Activated CD4-positive, alpha-beta memory T cell treated with anti-CD3 and anti-CD28 coated beads for 36 hours (primary cell): Measurements from ENCODE around the gene PFKL. TPM values are rescaled to one million over a fixed set of nuclear protein-coding genes. Genes with fewer than 3 reads are reported as not detected.

Source experiments
- CTCF ChIA-PET: fragments of 350-600 bp; sonication (Branson Sonifier 250); formaldehyde crosslinking; loops from one replicate; lab custom pipeline; 2021; ENCODE audit warnings: antibody characterized with exemption, inconsistent platforms; lab: Charles Lee
- POLR2A ChIA-PET: fragments of 350-600 bp; sonication (Branson Sonifier 250); formaldehyde crosslinking; loops from one replicate; lab custom pipeline; 2021; ENCODE audit warnings: antibody characterized with exemption; lab: Charles Lee
- DNase-seq: peaks from one replicate; pipeline ENCODE4 v3.0.0-alpha.2; 2020
- H3K27ac Mint-ChIP-seq: one replicate; pipeline ENCODE4 v1.8.0; 2021; ENCODE audit warnings: mixed read lengths
- H3K27me3 Mint-ChIP-seq: one replicate; pipeline ENCODE4 v1.8.0; 2021; ENCODE audit warnings: mixed read lengths
- H3K36me3 Mint-ChIP-seq: one replicate; pipeline ENCODE4 v1.8.0; 2021; ENCODE audit warnings: mixed read lengths
- H3K4me1 Mint-ChIP-seq: one replicate; pipeline ENCODE4 v1.8.0; 2021; ENCODE audit warnings: low read depth, mixed read lengths
- H3K4me3 Mint-ChIP-seq: one replicate; pipeline ENCODE4 v1.8.0; 2021; ENCODE audit warnings: mild to moderate bottlenecking, mixed read lengths
- H3K9me3 Mint-ChIP-seq: one replicate; pipeline ENCODE4 v1.8.0; 2021; ENCODE audit warnings: mixed read lengths
- intact Hi-C: fragments of 100-400 bp; cut with micrococcal nuclease; formaldehyde crosslinking; loops from one replicate; pipeline ENCODE4 v1.15.1; 2023
- total RNA-seq, 2 experiments: library from RNA; stranded (reverse); gene quantifications; one replicate each; pipeline ENCODE4 v1.2.3, GENCODE V29; 2021

The PFKL gene
- total RNA-seq, 2 experiments from 2014 or later: 197 to 210 TPM

DNA sequence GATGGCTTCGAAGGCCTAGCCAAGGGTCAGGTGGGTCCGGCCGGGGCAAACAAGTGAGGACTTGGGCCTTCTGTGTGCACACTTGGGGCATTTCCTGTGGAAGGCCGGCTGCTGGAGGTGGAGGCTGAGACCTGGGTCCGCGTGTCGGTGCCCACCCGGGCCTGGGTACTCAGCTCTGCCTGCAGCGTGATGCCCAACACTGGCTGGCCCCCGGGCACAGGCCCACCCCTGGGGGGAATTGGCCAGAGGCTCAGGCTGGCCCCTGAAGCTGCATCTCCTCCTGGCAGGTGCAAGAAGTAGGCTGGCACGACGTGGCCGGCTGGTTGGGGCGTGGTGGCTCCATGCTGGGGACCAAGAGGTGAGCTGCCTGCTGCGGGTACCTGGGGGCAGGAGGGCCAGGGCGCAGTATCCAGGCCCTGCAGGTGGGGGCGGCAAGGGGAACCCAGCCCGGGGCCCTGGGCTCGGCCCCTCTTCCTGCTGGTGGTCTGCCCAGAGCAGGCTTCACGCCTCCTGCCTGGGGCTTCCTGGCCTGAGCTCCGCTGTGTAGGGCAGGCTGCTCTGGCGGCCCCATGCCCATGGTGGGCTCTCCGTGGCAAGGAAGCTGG lies 22.1 kb downstream of the PFKL start:
- no peaks in the 10 kb centered on the region for H3K9me3 Mint-ChIP-seq
- CTCF ChIA-PET: no interaction called here
- no peak overlapping the region for H3K4me3 Mint-ChIP-seq
- H3K36me3 Mint-ChIP-seq: peaks cover 8% of the 10 kb centered on the region
- no peaks in the 10 kb centered on the region for H3K4me1 Mint-ChIP-seq
- H3K27ac Mint-ChIP-seq: no peak overlapping the region
- DNase-seq: no peak
- no peaks in the 10 kb centered on the region for H3K27me3 Mint-ChIP-seq
- intact Hi-C loops: no loop called here
- POLR2A ChIA-PET: no interaction called here

DNA sequence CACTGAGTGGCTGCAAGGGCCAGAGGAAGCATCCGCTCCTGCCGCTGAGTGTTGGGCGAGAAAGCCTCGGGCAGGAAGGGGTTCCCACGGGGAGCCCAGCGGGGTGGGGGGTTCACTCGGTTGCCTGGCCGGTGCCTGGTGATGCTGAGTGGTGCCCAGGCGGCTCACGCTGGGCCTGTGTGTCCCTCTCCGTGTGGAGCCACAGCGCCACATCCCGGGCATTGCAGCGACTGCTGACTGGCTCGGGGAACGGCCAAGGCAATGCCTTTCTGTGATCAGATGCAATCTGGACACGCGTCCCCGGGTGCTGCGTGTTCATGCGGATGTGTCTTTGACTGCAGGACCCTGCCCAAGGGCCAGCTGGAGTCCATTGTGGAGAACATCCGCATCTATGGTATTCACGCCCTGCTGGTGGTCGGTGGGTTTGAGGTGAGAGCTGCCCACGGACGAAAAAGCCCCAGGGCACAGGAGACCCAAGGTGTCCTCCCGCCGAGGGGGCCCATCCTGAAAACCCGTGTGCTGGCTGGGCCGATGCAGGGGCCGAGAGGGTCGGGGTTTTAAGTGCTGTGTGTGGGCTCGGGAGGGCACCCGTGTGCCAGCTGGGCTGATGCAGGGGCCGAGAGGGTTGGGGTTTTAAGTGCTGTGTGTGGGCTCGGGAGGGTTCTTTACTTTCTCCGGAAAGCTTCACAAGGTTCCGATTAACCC lies 22.9 kb downstream of the PFKL start:
- Mint-ChIP-seq H3K27me3 (no peaks in the 10 kb centered on the region), H3K27ac (no peak overlapping the region), H3K4me3 (no peak overlapping the region), H3K9me3 (no peaks in the 10 kb centered on the region), H3K4me1 (no peaks in the 10 kb centered on the region), H3K36me3 (peaks cover 8% of the 10 kb centered on the region)
- intact Hi-C loops: no loop called here
- no peak for DNase-seq
- POLR2A ChIA-PET: no interaction called here
- CTCF ChIA-PET: no interaction called here

DNA sequence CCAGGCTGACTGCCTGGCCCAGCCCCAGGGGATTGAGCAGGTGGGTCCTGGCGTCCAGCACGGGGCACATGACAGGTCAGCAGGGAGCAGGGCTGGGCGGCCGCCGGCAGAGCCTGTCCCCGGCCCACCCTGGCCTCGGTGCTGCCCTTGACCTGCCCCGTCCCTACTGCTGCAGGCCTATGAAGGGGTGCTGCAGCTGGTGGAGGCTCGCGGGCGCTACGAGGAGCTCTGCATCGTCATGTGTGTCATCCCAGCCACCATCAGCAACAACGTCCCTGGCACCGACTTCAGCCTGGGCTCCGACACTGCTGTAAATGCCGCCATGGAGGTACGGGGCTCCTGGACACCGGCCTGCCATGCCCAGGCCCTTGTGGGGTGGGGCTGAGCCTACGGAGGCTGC lies 23.7 kb downstream of the PFKL start:
- intact Hi-C loops: no loop called here
- H3K4me1 Mint-ChIP-seq: no peaks in the 10 kb centered on the region
- no peaks in the 10 kb centered on the region for H3K9me3 Mint-ChIP-seq
- CTCF ChIA-PET: no interaction called here
- DNase-seq: no peak
- POLR2A ChIA-PET: no interaction called here
- H3K4me3 Mint-ChIP-seq: no peak overlapping the region
- H3K27me3 Mint-ChIP-seq: no peaks in the 10 kb centered on the region
- no peak overlapping the region for H3K27ac Mint-ChIP-seq
- peaks cover 8% of the 10 kb centered on the region for H3K36me3 Mint-ChIP-seq

DNA sequence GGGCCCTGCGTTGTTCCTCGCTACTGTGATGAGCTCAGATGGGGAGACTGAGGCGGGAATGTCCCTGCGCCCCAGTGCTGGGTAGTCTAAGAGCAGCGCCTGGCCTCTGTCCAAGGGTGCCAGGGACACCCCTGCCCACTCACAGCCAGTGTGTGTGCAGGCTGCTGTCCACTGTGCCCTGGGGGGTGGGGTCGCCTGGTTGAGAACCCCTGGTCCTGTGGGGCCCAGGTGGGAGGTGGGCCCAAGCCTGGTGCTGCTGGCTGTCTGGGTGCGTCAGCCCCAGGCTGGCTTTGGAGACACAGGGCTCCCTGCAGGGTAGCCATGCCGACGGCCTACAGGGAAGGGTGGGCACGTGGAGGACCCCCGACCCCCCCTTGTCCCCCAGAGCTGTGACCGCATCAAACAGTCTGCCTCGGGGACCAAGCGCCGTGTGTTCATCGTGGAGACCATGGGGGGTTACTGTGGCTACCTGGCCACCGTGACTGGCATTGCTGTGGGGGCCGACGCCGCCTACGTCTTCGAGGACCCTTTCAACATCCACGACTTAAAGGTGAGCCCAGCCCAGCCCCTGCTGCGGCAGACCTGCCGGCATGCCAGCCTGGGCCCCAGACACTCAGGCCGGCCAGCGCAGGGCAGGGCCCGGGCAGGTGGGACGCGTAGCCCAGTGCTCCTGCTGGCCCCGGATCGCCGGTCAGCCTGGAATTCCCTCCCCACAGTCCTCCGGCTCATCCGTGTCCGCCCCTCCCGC lies 24.4 kb downstream of the PFKL start:
- no peak overlapping the region for H3K4me3 Mint-ChIP-seq
- intact Hi-C loops: no loop called here
- no peaks in the 10 kb centered on the region for H3K9me3 Mint-ChIP-seq
- H3K36me3 Mint-ChIP-seq: peaks cover 6% of the 10 kb centered on the region
- no peak overlapping the region for H3K27ac Mint-ChIP-seq
- no peaks in the 10 kb centered on the region for H3K27me3 Mint-ChIP-seq
- H3K4me1 Mint-ChIP-seq: no peaks in the 10 kb centered on the region
- DNase-seq: no peak
- ChIA-PET POLR2A (no interaction called here), CTCF (no interaction called here)

DNA sequence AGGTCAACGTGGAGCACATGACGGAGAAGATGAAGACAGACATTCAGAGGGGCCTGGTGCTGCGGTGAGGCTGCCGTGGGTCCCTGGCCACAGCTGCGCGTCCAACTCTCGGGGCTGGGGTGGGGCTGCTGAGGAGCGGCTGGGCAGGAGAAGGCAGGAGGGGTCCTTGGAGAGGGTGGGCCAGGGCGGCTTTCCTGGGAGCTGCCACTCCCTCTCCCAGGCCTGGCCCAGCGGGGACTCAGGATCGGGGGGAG lies 24.9 kb downstream of the PFKL start:
- peaks cover 3% of the 10 kb centered on the region for H3K36me3 Mint-ChIP-seq
- no peak overlapping the region for H3K27ac Mint-ChIP-seq
- no peak overlapping the region for H3K4me3 Mint-ChIP-seq
- POLR2A ChIA-PET: no interaction called here
- intact Hi-C loops: no loop called here
- no peaks in the 10 kb centered on the region for H3K4me1 Mint-ChIP-seq
- H3K27me3 Mint-ChIP-seq: no peaks in the 10 kb centered on the region
- no peak for DNase-seq
- no peaks in the 10 kb centered on the region for H3K9me3 Mint-ChIP-seq
- CTCF ChIA-PET: no interaction called here

DNA sequence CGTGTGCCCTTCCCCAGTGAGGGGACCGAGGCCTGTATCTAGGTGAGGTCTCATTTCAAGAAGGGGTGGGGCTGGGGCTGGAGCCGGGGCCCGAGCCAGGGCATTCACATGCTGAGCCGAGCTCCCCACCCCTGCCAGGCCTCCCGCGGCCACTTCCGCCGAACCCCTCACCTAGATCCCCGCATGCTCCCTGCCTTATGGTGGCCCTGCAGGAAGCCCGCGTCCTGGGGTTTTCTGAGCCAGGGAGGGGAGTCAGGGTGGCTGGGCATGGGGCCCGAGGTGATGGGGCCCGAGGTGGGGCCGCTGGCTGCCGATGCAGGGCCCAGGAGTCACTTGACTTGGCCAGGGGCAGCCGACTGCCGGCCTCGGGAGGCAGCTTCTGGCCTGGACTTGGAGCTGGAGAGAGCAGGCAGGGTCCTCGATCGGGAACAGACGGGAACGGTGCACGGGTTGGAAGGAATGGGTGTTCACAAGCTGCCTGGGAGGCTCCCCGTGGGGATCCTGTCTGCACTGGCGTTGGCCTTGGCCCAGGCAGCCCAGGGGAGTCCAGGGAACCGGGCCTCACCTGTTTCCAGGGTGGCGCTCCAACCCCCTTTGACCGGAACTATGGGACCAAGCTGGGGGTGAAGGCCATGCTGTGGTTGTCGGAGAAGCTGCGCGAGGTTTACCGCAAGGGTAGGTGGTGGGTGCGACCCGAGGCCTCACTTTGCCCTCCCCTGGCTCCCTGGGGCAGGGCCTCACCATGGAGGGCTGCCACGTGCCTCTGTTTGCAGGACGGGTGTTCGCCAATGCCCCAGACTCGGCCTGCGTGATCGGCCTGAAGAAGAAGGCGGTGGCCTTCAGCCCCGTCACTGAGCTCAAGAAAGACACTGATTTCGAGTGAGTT lies 25.8 kb downstream of the PFKL start:
- ChIA-PET CTCF (no interaction called here), POLR2A (no interaction called here)
- Mint-ChIP-seq H3K27ac (no peak overlapping the region), H3K27me3 (no peaks in the 10 kb centered on the region), H3K36me3 (peaks cover 3% of the 10 kb centered on the region), H3K9me3 (no peaks in the 10 kb centered on the region), H3K4me3 (no peak overlapping the region), H3K4me1 (no peaks in the 10 kb centered on the region)
- intact Hi-C loops: loop anchor here (2.0 kb wide), 1 partner anchor 23 kb away; no protein-coding TSS in a partner anchor
- no peak for DNase-seq

DNA sequence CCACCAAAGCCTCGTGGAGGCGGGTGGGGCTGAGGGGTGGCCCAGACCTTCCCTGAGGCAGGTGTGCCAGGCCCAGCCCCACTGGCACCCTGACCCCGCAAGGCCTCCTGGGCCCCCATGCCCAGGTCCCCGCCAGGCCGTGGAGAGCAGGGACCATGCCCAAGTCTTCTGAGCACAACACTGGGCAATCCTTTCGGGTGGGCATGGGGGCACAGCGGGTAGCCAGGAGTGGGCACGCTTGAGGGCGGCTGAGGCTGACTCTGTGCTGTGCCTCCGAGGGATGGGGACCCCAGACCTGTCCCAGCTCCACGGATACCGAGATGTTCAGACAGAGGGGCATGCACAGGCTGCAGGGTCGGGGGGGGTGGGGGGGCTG lies 26.4 kb downstream of the PFKL start:
- Mint-ChIP-seq H3K4me1 (no peaks in the 10 kb centered on the region), H3K36me3 (peaks cover 3% of the 10 kb centered on the region), H3K4me3 (no peak overlapping the region), H3K9me3 (no peaks in the 10 kb centered on the region), H3K27me3 (no peaks in the 10 kb centered on the region), H3K27ac (no peak overlapping the region)
- intact Hi-C loops: loop anchor here (2.0 kb wide), 1 partner anchor 23 kb away; no protein-coding TSS in a partner anchor
- ChIA-PET POLR2A (no interaction called here), CTCF (no interaction called here)
- no peak for DNase-seq

DNA sequence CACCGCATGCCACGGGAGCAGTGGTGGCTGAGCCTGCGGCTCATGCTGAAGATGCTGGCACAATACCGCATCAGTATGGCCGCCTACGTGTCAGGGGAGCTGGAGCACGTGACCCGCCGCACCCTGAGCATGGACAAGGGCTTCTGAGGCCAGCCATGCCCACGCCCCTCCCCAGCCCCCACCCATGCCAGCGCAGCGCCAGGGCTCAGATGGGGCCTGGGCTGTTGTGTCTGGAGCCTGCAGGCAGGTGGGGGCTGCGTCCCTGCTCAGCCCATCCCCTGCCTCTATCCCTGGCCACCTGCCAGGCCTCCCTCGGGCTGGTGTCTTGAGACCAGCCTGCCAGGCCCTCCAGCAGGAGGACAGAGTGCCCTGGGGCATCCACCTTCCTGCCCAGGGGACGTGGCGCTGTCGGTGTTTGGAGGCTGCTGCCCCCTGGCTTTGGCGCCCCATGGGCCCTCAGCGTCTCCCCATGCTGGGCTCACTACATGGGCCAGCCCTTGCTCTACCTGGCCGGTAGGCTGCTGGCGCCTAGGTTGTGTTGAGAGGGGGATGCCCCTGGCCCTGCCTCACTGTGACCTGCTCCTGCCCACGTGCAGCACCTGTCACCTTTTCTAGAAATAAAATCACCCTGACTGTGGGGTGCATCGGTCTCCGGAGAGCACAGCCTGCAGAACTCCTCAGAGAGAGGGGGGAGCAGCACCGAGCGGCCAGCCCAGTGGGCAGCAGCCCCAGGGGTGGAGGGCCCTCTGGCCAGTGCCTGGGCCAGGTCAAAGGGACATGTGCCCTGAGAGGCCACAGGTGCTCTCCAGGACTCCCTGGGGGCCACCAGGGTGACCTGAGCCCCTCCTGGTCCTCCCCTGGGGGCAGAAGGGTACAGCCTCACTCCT lies 27.1 kb downstream of the PFKL start:
- no peak for DNase-seq
- ChIA-PET CTCF (no interaction called here), POLR2A (no interaction called here)
- H3K9me3 Mint-ChIP-seq: no peaks in the 10 kb centered on the region
- peaks cover 3% of the 10 kb centered on the region for H3K36me3 Mint-ChIP-seq
- no peak overlapping the region for H3K27ac Mint-ChIP-seq
- no peaks in the 10 kb centered on the region for H3K4me1 Mint-ChIP-seq
- intact Hi-C loops: loop anchor here (2.0 kb wide), 1 partner anchor 22 kb away; no protein-coding TSS in a partner anchor
- no peak overlapping the region for H3K4me3 Mint-ChIP-seq
- H3K27me3 Mint-ChIP-seq: no peaks in the 10 kb centered on the region

DNA sequence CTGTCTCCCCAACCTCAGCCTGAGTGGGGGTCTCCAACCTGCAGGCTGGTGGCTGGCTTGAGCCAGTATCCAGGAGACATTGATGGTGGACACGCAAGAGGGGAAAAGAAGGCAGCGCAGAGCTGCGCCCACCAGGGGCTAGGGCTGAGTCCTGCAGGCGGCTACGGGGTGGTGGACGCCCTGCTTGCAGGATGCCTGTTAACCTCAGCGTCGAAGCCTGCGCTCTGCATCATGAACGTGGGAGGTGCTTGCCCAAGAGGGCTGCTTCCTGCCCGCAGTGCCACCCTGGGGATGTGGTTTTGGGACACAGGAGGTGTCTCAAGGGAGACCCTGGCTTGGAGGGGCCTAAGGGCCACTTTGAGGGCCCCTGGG lies 27.7 kb downstream of the PFKL start:
- POLR2A ChIA-PET: no interaction called here
- Mint-ChIP-seq H3K4me1 (no peaks in the 10 kb centered on the region), H3K9me3 (no peaks in the 10 kb centered on the region), H3K4me3 (no peak overlapping the region), H3K27me3 (no peaks in the 10 kb centered on the region), H3K27ac (no peak overlapping the region), H3K36me3 (peaks cover 3% of the 10 kb centered on the region)
- no peak for DNase-seq
- intact Hi-C loops: loop anchor here (2.0 kb wide), 1 partner anchor 21 kb away; no protein-coding TSS in a partner anchor
- CTCF ChIA-PET: no interaction called here

DNA sequence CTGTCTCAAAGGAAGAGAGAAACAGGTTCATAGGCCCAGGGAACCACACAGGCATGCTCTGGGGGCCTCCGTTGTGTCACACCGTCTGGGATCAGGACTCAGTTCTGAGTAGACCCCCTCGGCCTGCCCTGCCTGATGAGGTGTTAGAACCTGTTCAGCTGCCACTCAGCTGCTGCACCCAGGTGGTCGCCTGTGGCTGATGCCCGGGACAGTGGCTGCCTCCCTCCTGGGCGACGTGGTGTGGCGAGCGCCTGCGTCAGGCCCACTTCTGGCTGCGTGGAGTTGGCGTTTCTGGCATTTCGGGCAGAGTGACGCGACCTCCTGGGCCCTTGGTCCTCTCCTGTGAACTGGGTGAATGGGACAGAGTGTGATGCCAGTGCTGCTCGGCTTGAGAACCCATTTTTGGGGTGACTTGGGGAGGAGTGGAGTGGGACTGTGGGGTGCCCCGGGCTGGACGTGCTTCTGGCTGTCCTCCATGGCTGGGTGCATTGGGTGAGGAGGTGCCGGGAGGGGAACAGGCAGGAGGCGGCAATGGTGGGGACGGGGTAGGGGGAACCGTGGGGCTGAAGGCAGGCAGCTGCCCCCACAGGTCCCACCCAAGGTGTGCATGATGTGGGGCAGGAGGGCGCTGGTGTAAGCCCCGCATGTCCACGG lies 28.5 kb downstream of the PFKL start:
- intact Hi-C loops: no loop called here
- CTCF ChIA-PET: no interaction called here
- H3K36me3 Mint-ChIP-seq: no peaks in the 10 kb centered on the region
- no peak overlapping the region for H3K27ac Mint-ChIP-seq
- no peaks in the 10 kb centered on the region for H3K9me3 Mint-ChIP-seq
- H3K4me1 Mint-ChIP-seq: no peaks in the 10 kb centered on the region
- no peak for DNase-seq
- POLR2A ChIA-PET: no interaction called here
- no peaks in the 10 kb centered on the region for H3K27me3 Mint-ChIP-seq
- no peak overlapping the region for H3K4me3 Mint-ChIP-seq
